HG02870 (cell line): ENCODE data around the gene RNF5.
"Not testable (repeated sequence)": the region's sequence is repeated elsewhere in the genome, so short reads cannot be mapped to it uniquely, and the experiment has no call there.

Experiments used
- ATAC-seq: cut with Tn5 transposase; IDR thresholded peaks from one replicate; pipeline ENCODE4 v1.9.1; 2021; ENCODE audit warnings: mild to moderate bottlenecking, moderate library complexity; ENCODE audit not compliant: unreplicated experiment

RNF5 gene

GRCh38 chr6:32175322-32175710, 2.9 kb upstream of the RNF5 start:
- ATAC-seq: no peak

DNA sequence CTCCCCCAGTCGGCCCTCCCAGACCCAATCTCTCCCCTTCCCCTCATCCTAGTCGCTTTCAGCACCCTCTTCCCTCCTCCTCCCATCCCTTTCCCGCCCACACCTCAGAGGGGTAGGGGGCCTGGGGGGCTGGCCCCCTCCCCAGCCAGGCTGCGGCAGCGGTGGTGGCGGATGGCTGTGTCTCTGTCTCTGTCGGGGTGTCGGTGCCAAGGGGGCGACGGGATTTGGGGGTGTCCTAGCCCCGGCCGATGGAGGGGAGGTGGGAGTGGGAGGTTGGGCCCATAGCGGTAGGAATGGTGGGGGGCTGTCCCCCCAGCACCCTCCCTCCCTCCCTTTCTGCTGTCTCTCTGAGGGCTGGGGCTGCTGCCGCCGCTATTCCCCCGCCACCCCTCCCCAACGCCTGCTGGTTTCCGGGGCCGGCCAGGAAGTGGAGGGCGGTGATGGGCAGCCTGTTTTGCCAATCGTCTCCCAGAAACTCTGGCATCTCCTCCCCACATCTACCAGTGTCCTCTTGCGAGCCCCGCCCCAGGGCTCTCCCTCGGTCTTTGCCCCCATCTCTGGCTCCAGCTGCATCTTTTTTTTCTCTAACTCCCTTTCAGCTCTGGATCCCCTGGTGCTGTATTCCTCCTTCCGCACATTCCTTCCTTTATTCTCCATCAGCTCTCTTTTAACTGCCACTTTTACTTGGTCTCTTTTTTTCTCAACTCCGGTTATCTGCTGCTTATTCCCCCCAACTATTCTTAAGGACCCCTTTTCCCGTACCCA, 2.3 kb upstream of the RNF5 start, which contains the start of gene AGPAT1:
TSS of gene AGPAT1 (minus strand) at position 374 of the 765 bp plus-strand sequence. CDS start 4,588 bp downstream, outside the sequence.
- ATAC-seq: peak; percentile 39

- no peak for ATAC-seq
Measured at GRCh38 chr6:32176476-32177182, 1.6 kb upstream of the RNF5 start.

DNA sequence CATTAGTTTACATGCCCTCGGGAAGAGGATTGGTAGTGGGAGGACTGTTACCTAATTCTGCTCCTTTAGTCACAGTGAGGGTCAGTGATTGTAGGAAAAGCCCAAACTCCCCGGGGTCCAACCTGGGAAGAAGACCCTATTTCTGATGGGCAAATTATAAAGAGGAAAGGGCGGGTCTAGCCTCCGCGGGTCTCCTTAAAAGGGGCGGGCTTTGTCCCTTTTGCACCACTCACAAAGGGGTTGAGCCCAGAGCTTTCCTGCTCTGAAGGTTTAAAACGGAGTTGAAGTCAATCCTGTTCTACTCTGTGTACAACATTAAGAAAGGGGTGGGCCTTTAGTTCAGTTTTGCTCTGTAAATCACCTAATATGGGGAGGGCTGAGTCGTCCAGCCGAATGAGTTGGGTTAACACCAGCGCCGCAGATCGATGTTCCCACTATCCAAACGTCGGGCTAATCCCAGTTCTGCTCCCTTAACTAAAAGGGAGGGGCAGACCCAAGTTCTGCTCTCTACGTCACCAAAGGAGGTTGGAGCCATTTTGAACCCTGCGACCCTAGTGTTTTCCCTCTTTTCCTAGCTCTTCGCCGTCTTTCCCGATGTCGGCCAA, 920 bp upstream of the RNF5 start:
- no peak for ATAC-seq

DNA sequence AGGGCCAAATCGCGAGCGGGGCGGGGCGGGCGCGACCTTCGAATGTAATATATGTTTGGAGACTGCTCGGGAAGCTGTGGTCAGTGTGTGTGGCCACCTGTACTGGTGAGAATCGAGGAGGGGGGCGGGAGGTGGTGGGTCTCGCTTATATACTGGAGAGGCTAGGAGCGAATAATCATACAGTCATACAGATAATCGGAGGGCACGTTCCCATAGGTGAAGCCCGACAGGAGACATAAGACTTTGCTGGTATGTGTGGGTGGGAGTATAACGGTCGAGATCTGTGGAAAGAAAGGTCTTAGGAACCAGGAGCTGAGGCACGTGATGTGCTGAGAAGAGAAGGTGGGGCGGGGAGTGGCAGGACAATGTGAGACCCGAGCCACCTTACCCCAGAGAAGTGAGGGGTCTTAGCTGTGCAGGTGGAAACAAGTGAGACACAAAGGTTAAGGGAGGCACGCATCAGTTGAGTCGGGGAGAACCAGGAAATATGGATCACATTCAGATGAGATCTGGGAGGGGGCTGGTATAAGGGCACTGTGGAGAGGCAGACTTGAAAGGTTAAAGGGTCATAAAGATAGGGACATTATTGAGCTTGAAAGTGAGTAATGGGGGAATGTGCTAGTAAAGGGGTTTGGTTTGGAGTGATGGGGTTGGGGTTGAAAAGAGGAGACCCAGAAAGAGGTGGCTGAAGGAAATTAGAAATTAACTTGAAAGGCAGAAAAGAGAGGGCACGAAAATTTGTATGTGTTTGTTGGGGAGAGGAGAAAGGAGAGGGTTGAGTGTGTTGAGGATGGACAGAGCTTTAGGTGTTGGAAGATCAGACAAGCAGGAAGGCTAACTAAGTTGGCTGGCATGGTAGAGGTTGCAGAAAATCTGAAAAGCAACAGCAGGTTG, 589 bp downstream of the RNF5 start:
- ATAC-seq: no peak

GRCh38 chr6:32179766-32180405, 1.7 kb downstream of the RNF5 start:
- no peak for ATAC-seq

DNA sequence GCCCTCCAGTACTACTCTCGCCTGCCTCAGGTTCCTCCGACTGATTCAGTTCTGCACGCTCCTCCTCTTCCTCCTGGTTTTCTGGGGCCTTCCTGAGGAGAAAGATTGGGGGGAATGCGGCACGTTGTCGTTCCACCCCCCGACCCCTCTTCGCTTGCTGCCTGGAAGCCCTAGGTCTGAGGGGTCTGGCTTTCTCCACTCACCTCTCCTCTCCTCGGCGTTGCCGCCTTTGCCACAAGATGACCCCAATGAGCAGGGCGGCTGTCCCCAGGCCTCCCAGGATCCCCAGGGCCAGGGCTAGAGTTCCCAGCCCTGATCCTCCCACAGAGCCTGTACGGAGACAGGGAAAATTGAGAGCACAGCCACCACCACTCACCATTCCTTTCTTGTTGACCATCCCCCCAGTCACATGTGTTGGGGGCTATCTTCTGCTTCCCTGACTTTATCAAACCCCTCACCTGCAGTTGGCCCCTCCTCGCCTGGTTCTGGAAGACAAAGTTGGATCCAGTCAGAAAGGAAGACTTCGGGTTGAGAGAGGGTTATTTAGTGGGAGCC, 3.0 kb downstream of the RNF5 start:
- no peak for ATAC-seq

DNA sequence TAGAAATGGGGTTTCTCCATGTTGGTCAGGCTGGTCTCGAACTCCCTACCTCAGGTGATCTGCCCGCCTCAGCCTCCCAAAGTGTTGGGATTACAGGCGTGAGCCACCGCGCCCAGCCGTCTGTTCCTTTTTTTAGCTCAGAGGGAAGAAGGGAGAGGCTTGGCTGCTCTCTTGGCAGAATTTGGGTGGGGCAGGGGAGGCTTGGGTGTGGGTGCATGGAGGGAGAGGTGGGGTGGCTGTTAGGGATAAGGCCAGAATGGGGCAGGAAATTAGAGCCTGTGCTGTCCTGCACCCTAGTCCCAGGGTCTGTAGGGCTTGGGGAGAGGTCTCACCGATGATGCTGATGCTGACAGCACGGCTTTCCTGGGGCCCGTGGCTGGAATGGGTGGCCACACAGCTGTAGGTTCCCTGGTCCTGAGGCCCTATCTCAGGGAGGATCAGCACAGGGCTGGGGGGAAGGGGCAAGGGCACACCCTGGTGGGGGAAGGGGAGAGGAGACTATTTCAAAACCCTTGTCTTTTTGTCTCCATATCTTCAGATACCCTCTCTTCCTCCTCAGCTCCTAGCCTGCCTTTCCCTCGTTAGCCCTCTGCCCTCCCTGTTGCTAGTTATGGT, 3.8 kb downstream of the RNF5 start:
- ATAC-seq: no peak

DNA sequence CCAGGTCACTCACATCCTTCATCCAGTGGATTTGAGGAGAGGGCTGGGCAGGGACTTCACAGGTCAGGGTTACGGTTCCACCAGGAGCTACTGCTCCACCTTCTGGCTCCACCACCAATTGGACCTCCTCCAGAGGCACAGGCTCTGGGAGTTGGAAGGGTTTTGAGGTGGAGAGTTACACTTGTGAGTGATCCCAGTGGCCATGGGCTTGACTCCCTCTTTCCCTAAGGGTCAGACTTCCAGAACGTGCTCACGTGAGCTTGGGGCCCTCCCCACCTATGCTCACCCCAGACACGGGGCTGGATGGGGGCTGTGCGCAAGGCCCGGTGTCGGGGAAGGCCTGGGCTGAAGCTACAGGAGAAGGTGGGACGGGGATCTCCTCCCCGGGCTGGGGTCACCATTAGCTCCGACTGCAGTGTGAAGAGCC, 4.4 kb downstream of the RNF5 start:
- ATAC-seq: no peak

GRCh38 chr6:32183030-32183429, 4.8 kb downstream of the RNF5 start:
- no peak for ATAC-seq

GRCh38 chr6:32183483-32184083, 5.4 kb downstream of the RNF5 start:
- ATAC-seq: no peak

DNA sequence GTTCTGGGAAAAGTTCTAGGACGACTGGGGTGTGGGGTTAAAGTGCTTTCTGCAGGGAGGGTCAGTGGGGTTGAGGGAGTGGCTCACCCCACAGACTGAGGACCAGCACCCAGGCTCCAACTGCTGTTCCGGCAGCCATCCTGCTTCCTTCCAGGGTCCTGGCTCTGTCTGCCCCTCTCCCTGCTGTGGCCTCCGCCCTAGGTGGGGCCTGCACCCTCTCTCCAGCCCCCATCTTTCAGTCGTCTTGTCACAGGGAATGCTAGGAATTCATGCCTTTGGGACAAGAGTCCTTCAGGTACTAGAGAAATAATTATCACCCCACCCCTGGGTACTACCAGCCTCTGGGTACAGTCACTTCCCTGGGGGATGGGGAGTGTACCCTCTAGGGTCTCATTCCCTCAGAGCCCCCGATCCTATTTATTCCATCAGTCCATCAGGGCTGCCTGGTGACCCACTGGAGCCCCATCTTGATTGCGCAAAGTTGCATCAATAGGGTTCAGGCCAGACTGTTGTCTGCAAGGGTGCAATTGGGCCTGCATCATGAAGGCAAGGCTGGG, 6.0 kb downstream of the RNF5 start, which contains the start of gene AGER:
TSS of gene AGER (minus strand) at position 170 of the 557 bp plus-strand sequence. CDS start at position 139, 31 bp downstream.
- no peak for ATAC-seq

DNA sequence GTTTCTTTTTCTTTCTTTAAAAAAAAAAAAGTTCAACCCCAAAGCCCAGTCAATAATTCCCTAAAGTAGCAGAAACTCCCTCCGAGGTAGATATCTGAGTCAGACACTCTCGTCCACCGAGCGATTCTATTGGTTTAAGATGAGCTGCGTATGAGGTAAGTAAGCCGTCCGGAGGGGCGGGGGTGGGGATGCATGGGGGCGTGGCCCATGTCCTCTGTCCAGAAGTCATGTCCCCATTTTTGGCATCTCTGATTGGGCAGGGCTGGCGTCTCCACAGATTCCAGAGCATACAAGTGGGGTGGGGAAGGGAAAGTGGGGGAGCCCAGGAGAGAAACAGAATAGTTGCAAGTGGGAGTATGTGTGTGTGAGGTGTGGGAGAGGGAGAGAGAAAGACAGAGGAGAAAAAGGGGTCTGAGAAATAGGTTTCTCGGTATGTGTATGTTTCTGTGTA, 7.5 kb downstream of the RNF5 start:
- not testable (repeated sequence) for ATAC-seq

- ATAC-seq: not testable (repeated sequence)
Measured at GRCh38 chr6:32186151-32186840, 8.1 kb downstream of the RNF5 start.

- no peak for ATAC-seq
Measured at GRCh38 chr6:32187009-32187709, 9.0 kb downstream of the RNF5 start.

DNA sequence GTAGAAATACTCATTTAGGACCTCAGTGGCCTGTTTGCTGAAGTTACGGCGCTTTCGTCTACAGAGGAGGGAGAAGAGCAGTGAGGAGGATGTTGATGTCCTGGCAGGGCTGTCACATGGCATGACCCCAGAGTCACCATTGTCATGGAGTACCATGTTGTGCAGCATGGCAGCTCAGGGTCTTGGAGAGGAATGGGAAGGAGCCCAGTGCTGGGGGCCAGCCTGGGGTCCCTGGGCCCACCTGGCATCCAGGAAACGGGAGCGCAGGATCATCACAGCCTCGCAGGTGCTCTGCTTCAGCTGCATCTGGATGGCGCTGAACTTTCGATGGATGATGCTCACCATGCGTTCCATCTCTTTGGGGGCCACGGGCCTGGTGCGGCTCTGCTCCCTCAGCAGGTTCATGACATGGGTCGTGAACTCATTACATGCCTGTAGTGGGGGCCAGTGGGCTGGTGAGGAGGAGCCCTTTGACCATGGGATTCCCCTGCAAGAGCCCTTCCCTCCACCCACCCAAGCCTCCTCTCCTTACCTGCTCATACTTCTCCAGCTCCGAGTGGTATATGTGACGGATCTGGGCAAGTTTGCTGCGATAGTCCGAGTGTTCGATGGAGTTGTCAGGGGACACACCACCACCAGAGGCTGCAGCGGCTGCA, 9.6 kb downstream of the RNF5 start:
- not testable (repeated sequence) for ATAC-seq
